HG02885 (cell line): Measurements from ENCODE around the gene ACVR2A.

Experiments
- ATAC-seq: cut with Tn5 transposase; IDR thresholded peaks from one replicate; pipeline ENCODE4 v1.9.1; 2021; ENCODE audit warnings: mild to moderate bottlenecking; ENCODE audit not compliant: unreplicated experiment, poor library complexity

The ACVR2A gene

DNA sequence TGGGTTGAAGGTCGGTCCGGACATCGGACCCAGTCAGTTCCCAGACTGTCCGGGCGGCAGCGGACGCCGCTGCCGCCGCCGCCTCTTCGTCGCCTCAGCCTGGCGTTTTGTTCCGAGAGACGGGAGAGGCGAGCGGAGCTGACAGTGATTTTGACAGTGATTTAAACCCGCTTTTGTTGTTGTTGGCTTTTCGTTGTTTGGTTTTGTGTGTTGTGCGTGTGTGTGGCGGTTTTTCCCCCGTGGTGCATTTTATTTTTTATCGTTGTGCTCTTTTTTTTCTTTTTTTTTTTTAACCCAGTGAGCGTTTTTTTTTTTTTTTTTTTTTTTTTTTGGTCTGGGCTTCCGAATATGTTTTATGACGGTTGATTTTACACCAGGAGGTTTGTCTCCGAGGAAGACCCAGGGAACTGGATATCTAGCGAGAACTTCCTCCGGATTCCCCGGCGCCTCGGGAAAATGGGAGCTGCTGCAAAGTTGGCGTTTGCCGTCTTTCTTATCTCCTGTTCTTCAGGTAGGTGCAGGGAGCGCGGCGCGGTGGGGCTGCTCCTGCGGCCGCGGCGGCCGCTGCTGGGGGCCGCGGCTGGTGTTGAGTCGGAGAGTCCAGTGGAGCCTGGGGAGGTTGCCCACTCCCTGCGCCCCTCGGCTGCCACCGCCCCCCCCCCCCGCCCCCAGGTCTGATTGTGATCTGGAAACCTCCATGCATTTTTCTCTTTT is at the start of gene ACVR2A:
TSS of gene ACVR2A (plus strand) at position 333 of the 714 bp plus-strand sequence. CDS start at position 457, 124 bp downstream.
- ATAC-seq, result peak; percentile 53

DNA sequence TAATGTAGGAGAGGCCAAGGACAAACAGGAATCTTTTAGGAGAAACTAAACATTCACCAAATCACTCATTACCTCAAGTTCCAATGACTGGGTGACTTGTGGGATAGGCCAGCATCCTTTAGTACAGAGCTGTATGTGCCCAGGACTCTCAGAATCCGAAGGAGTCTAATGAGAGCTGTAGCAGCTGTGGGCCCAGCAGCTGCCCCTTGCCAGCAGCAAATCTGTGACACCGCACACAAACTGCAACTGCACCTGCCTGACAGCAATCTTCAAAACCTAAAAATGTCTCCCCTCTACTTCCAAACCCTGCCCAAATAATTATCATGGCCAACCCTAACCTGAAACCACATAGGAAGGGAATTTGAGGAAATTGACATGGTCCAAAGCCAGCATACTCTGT is 44.5 kb upstream of the ACVR2A start:
- ATAC-seq, result no peak

DNA sequence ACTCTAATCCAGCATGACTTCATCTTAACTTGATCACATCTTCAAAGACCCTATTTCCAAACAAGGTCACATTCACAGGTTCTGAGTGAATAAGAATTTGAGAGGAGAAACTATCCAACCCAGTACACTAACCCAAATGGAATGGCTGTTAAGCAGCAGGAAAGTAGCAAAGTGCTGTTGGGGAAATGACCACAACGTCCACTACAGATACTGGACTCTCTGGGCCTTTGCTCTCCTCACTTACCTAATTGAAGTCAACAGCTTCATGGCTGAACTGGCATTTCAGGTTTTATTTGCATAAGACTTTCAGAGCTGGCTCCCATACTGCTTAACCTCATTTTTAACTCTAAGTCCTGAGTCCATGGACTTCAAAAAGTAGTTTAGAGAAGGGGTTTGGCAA is 38.0 kb upstream of the ACVR2A start:
- ATAC-seq, result no peak

DNA sequence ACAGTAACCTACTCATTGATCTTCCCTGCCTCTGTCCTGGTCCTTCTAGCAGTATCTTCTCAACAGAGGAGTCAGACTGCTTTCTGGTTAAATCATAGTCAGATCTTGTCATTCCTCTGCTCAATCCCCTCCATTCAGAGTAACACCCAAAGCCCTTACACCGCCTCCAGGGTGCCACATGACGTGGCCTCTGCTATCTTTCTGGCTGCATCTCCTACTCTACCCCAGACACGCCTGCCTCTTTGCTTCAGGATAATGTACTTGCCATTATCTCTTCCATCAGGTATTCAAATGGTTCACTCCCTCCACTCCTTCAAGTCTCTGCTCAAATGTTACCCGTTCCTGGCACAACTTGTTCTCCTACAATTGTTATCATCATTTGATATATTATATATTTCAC is 36.3 kb upstream of the ACVR2A start:
- ATAC-seq, result no peak

DNA sequence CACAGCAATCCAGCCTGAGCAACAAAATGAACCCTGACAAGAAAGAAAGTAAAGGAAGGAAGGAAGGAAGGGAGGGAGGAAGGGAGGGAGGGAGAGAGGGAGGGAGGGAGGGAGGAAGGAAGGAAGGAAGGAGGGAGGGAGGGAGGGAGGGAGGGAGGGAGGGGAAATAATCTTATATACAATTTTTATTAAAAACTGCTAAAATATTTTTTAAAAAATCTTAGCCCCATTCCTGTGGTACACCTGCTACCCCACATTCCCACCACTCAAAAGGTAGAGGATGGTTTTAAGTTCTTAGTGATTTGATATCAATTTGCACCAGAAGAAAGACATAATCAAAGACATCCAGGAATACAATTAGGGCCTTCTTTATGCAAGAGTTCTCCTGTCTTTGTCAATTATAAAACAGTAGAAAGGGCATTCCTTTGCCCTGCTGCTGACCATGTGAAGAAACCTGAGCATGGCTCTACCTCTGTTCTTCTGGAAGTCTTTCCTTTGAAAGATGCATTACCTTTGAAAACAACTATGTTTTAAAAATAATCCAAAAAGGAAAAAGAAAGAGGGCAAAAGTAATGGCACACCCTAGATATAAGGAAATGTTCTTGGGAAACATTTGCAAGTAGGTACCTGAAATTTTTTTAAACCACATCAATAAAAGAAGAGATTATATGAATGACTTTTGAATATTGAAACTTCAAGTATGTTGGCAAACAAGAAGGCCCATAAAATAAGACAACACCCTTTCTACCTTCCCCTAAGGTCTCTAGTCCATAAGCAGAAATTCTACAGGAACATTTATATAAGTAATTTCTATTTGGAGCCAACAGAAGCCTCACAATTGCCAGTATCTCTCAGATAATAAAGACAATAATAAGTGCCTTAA is 33.7 kb upstream of the ACVR2A start:
- ATAC-seq, result no peak

DNA sequence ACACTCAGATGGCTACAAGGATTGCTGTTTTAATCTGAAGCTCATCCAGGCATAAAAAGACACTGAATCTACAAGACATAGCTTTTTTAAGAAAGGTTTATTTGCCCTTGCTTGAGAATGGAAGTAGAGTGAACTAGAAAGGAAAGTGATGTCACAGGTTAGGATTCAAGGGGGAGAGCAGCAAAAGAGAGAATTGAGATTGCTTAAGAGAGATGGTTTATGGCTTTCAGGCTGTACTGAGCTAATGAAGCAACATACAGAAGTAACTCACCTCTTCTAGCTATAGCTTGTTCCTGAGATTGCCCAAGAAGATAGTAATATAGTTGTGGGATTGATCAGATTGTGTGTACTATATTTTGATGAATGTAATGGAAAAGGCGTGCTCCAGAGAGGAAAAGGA is 26.1 kb upstream of the ACVR2A start:
- ATAC-seq, result no peak

DNA sequence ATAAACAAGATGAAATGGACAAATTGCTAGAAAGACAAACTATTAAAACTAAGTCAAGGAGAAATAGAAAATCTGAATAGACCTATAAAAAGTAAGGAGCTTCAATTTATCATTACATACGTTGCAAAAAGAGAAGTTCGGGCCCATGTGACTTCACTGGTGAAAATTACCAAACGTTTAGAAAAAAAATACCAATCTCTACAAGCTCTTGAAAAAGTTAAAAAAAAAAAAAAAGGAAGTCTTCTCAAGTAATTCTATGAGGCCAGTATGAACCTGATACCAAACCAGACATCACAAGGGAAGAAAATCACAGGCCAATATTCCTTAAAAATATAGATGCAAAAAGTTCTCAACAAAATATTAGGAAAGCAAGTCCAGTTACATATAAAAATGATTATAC is 20.2 kb upstream of the ACVR2A start:
- no peak for ATAC-seq

DNA sequence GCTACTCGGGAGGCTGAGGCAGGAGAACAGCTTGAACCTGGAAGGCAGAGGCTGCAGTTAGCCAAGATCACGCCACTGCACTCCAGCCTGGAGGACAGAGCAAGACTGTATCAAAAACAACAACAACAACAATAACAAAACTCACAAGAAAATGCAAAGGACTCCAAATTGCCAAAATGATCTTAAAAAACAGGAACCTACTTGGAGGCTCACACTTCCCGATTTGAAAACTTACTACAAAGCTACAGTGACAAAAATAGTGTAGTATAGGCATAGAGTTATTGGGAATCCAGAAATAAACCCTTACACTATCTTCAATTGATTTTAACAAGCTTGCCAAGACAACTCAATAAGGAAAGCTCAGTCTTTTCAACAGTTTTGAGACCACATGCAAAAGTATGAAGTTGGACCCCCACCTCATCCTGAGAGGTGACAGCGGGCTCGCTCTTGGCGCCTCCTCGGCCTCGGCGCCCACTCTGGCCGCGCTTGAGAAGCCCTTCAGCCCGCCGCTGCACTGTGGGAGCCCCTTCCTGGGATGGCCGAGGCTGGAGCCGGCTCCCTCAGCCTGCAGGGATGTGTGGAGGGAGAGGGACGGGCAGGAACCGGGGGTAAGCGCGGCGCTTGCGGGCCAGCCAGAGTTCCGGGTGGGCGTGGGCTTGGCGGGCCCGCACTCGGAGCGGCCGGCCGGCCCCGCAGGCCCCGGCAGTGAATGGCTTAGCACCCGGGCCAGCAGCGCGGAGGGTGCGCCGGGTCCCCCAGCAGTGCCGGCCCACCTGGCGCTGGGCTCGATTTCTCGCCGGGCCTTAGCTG is 18.3 kb upstream of the ACVR2A start:
- ATAC-seq, result no peak

DNA sequence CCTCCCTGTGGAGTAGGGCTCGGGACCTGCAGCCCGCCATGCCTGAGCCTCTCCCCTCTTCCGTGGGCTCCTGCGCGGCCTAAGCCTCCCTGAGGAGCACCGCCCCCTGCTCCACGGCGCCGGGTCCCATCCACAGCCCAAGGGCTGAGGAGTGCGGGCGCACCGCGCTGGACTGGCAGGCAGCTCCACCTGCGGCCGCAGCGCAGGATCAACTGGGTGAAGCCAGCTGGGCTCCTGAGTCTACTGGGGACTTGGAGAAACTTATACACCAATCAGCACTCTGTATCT is 17.8 kb upstream of the ACVR2A start:
- ATAC-seq, result no peak

DNA sequence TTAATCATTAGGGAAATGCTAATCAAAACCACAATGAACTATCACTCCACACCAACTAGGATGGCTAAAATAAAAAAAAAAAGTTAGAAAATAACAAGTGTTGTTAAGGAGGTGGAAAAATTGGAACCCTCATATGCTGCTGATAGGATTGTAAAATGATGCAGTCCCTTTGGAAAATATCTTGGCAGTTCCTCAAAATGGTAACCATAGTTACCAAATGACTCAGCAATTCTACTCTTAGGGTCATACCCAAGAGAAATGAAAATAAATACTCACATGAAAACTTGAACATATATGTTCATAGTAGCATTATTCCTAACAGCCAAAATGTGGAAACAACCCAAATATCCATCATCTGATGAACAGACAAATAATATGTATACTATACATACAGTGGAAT is 15.7 kb upstream of the ACVR2A start:
- ATAC-seq, result no peak

DNA sequence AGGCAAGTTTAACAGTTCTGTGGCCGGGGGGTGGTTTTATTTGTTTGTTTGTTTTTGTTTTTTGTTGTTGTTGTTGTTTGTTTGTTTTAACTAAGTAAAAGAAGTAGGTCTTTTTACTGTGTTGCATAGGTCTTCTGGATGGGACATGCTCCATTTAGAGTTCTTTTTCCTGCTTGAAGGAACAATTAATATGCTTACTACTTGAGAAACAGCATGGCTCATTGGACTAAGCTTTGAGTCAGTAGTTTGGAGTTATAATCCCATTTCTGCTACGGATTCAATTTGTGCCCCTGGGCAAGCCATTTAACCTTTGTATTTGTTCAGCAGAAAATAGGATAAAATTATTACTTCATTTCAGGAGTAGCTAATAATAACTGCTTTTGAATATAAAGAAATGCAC is 8.7 kb upstream of the ACVR2A start:
- ATAC-seq, result no peak

DNA sequence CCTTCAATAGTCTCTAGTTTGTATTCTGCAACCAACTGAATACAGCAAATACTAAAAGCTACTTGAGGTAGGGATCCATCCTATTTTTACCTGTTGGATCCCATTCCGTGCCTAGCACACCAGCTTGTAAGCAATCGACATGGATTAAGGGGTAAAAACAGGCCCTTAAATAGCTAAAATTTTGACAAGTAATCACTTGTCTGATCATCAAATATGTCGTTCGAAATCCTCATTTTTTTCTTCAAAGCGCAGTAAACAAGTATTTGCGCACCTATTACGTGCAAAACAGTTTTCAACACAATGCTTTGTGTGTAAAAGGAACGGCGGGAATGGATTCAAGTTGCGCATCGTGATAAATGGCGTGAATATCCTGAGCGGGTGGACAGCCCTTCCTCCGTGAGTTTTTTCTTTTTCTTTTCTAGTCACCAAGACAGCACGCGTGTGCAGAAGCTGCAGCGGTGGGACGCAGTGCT is 1.4 kb upstream of the ACVR2A start:
- no peak for ATAC-seq

DNA sequence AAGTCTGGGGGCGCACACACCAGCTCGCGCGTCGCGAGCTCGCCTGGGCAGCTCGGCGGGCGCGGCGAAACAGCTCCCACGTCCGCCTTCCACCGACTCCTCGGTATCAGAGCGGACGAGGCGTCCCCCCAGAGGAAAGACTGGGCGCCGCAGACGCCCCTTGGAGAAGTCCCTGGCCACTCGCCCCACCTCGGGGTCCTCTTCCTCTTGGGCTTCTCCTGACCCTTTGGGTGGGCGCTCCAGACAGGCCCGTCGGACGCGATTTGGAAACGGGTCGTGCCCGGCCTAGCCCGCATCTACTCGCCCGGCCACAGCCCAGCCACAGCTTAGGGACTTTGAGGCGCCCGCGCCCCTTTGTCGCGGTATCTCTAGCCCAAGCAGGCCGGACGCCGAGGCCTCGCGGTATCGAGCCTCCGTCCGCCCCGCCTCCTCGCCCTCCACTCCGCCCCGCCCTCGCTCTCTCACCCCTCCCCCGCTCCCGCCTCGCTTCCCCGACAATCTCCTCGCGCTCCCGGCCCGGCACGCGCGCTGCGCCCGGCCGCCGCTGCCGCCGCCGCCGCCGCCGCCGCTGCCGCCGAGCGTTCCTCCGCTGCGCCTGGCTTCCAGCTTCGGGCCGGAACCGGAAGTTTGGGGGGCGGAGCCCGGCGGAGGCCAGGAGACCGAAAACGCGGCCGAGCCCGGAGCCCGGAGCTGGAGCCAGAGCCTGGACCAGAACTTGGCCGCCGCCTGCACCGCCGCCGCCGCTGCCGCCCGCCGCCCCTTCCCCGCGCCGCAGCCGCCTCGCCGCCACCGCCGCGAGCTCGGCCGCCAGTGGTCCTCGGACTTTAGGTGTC is 749 bp upstream of the ACVR2A start:
- peak; percentile 84 for ATAC-seq

DNA sequence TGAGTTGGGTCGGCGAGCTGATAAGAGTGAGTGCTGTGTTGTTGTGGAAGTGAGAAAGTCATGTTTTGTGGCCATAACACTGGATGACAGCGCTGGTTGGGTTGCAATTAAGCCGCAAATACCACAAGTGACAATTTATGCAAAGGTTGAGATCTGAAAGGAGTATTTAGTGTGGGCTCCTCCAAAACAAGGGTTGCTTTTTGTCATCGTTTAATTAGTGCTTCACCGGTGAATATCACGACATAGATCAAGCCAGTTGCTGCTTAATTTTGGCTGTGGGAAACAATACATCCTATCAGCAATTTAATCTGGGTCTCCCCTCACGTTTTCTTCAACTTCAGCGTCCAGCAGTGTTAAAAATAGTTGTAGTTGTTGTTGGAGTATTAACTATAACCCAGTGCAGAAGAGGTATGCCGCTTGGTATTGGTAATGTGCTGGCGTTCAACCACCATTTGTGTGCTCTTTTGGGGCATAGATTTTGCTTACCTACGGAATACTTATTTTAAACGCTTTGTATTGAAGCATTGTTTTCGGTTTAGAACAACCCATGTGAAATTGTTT is 662 bp downstream of the ACVR2A start:
- peak; percentile 55 for ATAC-seq

DNA sequence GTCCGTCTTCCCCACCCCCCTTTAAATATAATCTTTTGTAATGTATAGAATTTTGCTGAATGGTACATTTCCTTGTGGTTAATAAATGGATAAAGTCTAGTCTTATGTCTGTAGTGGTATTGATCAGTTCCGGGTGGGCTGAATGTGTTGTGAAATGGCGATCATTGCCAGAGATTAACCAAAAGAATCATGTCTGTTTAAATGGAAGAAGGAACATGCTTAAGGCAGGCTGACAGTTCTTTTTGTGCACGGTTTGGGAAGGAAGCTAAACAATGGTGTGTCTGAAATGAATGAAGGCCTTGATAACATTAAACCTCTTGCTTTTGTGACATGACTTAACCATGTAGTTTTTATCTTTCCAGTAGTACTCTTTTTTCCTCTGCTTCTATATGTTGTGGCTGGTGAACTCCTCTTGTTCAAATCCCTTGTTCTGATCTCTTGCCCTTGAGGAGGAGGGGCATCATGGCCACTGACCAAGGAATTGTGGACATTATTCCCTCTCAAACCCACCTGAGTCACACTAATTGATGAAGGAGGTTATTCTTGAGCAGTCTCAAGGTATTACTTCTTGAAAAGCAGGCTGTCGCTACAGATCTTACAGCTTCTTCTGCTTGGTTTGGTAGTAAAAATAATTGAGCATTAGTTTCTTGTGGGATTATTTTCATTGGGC is 1.7 kb downstream of the ACVR2A start:
- ATAC-seq, result no peak

DNA sequence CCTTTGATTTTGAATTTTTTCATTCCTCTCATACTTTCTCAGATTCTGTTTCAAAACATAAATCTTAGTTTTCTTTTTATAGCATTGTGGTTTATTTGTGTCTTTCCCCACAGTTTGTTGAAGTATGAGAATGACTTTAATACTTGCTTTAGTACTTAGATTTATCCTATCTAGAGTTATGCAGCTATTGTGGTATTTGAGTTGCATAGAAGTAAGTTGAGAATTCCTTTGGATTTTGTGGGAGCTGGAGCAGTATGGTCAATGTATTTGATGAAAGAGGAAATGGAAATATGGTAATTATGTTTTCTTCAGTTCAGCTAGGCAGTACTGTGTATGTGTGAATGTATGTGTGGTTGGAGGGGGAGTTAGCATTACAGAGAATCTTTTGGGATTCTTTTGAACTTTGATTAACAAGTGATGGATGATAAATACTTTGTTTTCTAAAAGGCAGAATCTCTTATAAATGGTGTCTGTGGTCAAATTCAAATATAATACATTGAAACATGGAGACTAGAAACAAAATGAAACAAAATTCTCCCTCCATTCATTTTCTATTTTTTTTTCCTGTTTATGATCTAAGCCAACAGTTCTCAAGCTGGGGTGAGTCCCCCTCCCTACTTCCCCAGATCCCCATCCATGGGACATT is 3.0 kb downstream of the ACVR2A start:
- no peak for ATAC-seq

DNA sequence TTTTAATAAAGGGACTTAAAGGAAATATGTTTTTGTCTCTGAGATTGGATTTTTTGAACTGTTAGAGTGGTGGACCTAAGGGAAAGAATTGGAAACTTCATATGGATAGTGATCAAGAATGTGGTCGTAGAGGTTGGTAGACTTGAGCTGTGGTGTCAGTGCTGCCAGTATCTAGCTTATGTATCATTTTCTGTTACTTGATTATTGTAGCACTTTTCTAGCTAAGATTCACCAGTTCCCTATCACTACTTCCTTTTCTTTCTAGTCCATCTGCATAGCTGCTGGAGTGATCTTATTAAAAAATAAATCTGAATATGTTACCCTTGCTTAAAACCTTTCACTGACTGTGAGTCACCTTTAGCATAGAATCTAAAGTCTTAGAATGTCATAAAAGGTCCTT is 6.0 kb downstream of the ACVR2A start:
- ATAC-seq, result no peak

DNA sequence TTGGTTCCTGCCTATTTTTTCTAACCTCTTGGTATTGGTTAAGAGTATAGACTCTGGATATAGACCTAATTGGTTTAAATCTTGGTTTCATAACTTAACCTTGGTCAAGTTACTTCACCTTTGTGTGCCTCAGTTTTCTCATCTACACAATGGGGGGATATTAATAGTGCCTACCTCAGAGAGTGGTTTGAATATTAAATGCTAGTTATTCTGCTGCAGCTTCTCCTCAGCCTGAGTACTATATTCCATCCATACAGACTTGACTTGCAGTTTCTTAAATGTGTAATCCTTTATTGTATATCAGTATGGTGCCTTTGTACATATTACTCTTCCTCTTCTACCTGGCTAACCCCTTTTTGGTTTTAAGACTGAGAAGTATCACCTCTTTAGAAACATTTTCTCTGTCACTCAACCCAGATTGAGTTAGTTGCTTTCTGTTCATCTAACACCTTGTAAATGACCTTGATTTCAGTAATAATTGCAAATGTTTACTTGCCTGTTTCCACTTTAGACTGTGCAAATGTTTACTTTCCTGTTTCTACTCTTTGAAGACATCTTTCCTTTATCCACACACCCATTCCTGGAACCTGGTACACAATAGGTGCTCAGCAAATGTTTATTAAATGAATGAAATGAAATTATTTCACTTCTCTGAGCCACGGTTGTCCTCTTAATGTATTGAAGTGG is 6.6 kb downstream of the ACVR2A start:
- ATAC-seq, result no peak
